HepG2 (cell line): ENCODE results near the gene PHLDB1. TPM values are rescaled to one million over a fixed set of nuclear protein-coding genes. Genes with fewer than 3 reads are reported as not detected.

ENCODE experiments used
- ATAC-seq: fragments of 200-7000 bp; cut with Tn5 transposase; 3 replicates; pipeline ENCODE4 v1.9.1; 2020; ENCODE audit warnings: mild to moderate bottlenecking, moderate library complexity
- BruUV-seq: library from RNA; stranded (reverse); fragments of 400-500 nt; replicated peaks from 2 replicates; lab custom pipeline; 2021; lab: Mats Ljungman, UMichigan
- CTCF ChIA-PET: fragments of 300-600 bp; formaldehyde crosslinking; extraction: SDS; loops from one replicate; lab custom pipeline; 2021; ENCODE audit warnings: low total read pairs, inconsistent platforms, low intra/inter-chr PET ratio; lab: Yijun Ruan, JAX
- POLR2A ChIA-PET: fragments of 350-600 bp; sonication (Branson Sonifier 250); formaldehyde crosslinking; loops from one replicate; lab custom pipeline; 2020; ENCODE audit warnings: antibody characterized with exemption, inconsistent platforms; lab: Yijun Ruan, JAX
- DNase-seq: peaks from one replicate; pipeline ENCODE4 v3.0.0-alpha.2; 2015; ENCODE audit warnings: low spot score
- FAIRE-seq: peaks from 3 replicates; lab custom pipeline; 2011; peaks lifted over from hg19 to GRCh38; lab: Jason Lieb, UNC
- H2AFZ ChIP-seq: one replicate; pipeline ENCODE4 v1.6.1; 2011; ENCODE audit warnings: low read length, inconsistent platforms
- H3K27ac ChIP-seq: fragments of 300-600 bp; 3 replicates; pipeline ENCODE4 v1.8.0; 2011; ENCODE audit warnings: mixed run types, mild to moderate bottlenecking, mixed read lengths, low read length, inconsistent platforms; ENCODE audit not compliant: insufficient read depth; ENCODE audit errors: extremely low read length
- H3K27me3 ChIP-seq, 2 experiments: fragments of 200-600 bp in 1 of 2; 2 replicates in 1 of 2; 3 replicates in 1 of 2; pipeline versions ENCODE4 v1.6.0 to v1.8.0; 2011; ENCODE audit warnings: low read length in 2 of 2, mild to moderate bottlenecking in 2 of 2, moderate library complexity in 2 of 2, inconsistent platforms in 1 of 2; ENCODE audit not compliant: insufficient read depth in 2 of 2, control insufficient read depth in 1 of 2
- H3K36me3 ChIP-seq, 2 experiments: fragments of 200-600 bp in 1 of 2; replicated peaks in 1 of 2; 2 replicates in 1 of 2; 3 replicates in 1 of 2; pipeline versions ENCODE4 v1.5.1 to v1.8.0; 2011; ENCODE audit warnings: low read length in 2 of 2, inconsistent platforms in 1 of 2; ENCODE audit not compliant: insufficient read depth in 2 of 2, control insufficient read depth in 1 of 2
- H3K4me1 ChIP-seq: 2 replicates; pipeline ENCODE4 v1.5.1; 2012; ENCODE audit warnings: low read length, inconsistent platforms; ENCODE audit not compliant: insufficient read depth
- H3K4me2 ChIP-seq: 2 replicates; pipeline ENCODE4 v1.6.0; 2011; ENCODE audit warnings: low read depth, low read length, inconsistent platforms
- H3K4me3 ChIP-seq, 3 experiments: fragments of 200-600 bp in 1 of 3; sonication (generic), shearing (Covaris generic) in 1 of 3; replicated peaks in 1 of 3; 2 replicates each; pipeline ENCODE4 v1.5.1; 2011 to 2016; ENCODE audit warnings: low read length in 3 of 3, inconsistent platforms in 2 of 3, low read depth in 2 of 3, mild to moderate bottlenecking in 2 of 3, control low read depth in 1 of 3, mixed read lengths in 1 of 3; ENCODE audit not compliant: insufficient read depth in 1 of 3
- H3K79me2 ChIP-seq: one replicate; pipeline ENCODE4 v1.6.1; 2011; ENCODE audit warnings: low read length, inconsistent platforms; ENCODE audit not compliant: insufficient read depth
- H3K9ac ChIP-seq: 2 replicates; pipeline ENCODE4 v1.6.0; 2011; ENCODE audit warnings: mild to moderate bottlenecking, low read depth, low read length, inconsistent platforms; ENCODE audit not compliant: insufficient read depth
- H3K9me3 ChIP-seq: 2 replicates; pipeline ENCODE4 v1.5.1; 2012; ENCODE audit warnings: mild to moderate bottlenecking, low read length
- H4K20me1 ChIP-seq: 2 replicates; pipeline ENCODE4 v1.6.0; 2011; ENCODE audit warnings: inconsistent platforms, mild to moderate bottlenecking, low read length, moderate library complexity; ENCODE audit not compliant: insufficient read depth
- ATAD3A ChIP-seq: sonication (generic); formaldehyde crosslinking; IDR thresholded peaks from 2 replicates; pipeline ENCODE4 v1.4.0; 2020; ENCODE audit warnings: missing genetic modification reagents
- ETV5 ChIP-seq: IDR thresholded peaks from 2 replicates; pipeline ENCODE4 v1.6.1; 2018; ENCODE audit warnings: missing biosample characterization, missing genetic modification reagents, inconsistent platforms, borderline replicate concordance
- RNF2 ChIP-seq: fragments of 450-650 bp; conservative IDR thresholded peaks from 2 replicates; pipeline ENCODE4 v1.6.1; 2016; ENCODE audit warnings: low read depth
- SPEN ChIP-seq: sonication (generic); formaldehyde crosslinking; IDR thresholded peaks from 2 replicates; pipeline ENCODE4 v1.5.1; 2020; ENCODE audit warnings: low read depth, mild to moderate bottlenecking, missing genetic modification reagents
- ZKSCAN1 ChIP-seq: fragments of 150-350 bp; IDR thresholded peaks from 2 replicates; pipeline ENCODE4 v1.6.1; 2014; ENCODE audit warnings: low read length
- WGBS: methylation state at CpG from one replicate; pipeline ENCODE4 v1.1.6; 2017; ENCODE audit warnings: low lambda C conversion rate; 5-methylcytosine and 5-hydroxymethylcytosine counted together
- in situ Hi-C: cut with HindIII; loops from 2 replicates; pipeline ENCODE4 v1.10.0; 2017; ENCODE audit warnings: low pct_unique_long_range_greater_than_20kb; ENCODE audit not compliant: extremely low pct_ligation_motif_present
- intact Hi-C: fragments of 100-400 bp; cut with micrococcal nuclease; formaldehyde crosslinking; loops from one replicate; pipeline ENCODE4 v1.10.0; 2022; ENCODE audit not compliant: unreplicated experiment
- polyA plus RNA-seq, 8 experiments: library from polyadenylated mRNA; depleted of rRNA in 3 of 8; stranded (reverse) in 7 of 8; unstranded in 1 of 8; fragments of >200 nt; fragmentation: Illumina TruSeq in 4 of 8; extraction: Trizol in 4 of 8; gene quantifications; 2 replicates each; pipeline versions ENCODE4 v1.2.1 to v1.2.3, GENCODE V29; 2011 to 2016; ENCODE audit warnings: low read depth in 4 of 8, missing spikeins in 1 of 8, mixed read lengths in 1 of 8; ENCODE audit not compliant: insufficient read depth in 1 of 8
- total RNA-seq, 5 experiments: library from RNA; depleted of rRNA; stranded (reverse); fragments of >200 nt; fragmentation: Illumina TruSeq; extraction: Trizol; gene quantifications; 2 replicates each; pipeline ENCODE4 v1.2.3, GENCODE V29; 2016; ENCODE audit warnings: low read depth in 1 of 5

PHLDB1 gene
- total and polyA plus RNA-seq, 2 of the 13 experiments (the other 11 are each of a cell fraction or from before 2014, with no cell fraction given) = 13.8 to 14.2 TPM

DNA sequence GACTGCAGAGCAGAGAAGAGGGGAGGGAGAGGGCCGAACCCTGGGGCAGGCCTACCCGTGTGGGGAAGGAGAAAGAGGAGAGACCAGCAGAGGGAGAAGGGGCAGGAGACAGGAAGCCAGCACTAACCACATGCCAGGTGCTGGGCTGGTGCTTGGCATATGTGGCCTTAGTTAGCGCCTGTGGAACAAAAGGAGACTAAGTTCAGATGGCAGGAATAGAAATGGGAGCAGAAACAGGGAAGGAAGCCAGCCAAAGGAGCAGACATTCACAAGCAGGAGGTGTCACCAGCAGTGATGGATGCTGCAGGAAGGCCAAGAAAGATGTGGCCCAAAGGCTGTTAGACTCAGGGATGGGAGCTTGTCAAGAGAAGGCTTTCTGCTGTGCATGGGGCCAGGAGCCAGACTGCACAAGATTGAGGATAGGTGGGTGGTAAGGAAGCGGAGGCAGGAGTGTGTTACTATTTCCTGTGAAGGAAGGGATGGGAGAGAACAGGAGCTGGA lies 45.3 kb downstream of the PHLDB1 start:
- peaks cover 22% of the 10 kb centered on the region for H3K4me1 ChIP-seq
- no peaks in the 10 kb centered on the region for H3K9me3 ChIP-seq
- H3K9ac ChIP-seq = no peak overlapping the region
- peaks cover 15 to 23% of the 10 kb centered on the region in 2 experiments; a peak in 4 of 5 replicates for H3K36me3 ChIP-seq
- ChIA-PET CTCF (no interaction called here), POLR2A (no interaction called here)
- in situ Hi-C loops (no loop called here), intact Hi-C loops (no loop called here)
- H2AFZ ChIP-seq = no peak overlapping the region
- ATAC-seq = no peak
- no peaks in the 10 kb centered on the region for H4K20me1 ChIP-seq
- no peak for DNase-seq
- H3K27me3 ChIP-seq = no peaks in the 10 kb centered on the region
- FAIRE-seq = no peak
- no peak overlapping the region for H3K4me2 ChIP-seq
- H3K79me2 ChIP-seq = no peaks in the 10 kb centered on the region
- no peak overlapping the region for H3K27ac ChIP-seq
- no TSS peak for BruUV-seq
- WGBS = 85% methylated on average over 4 of the region's 4 CpGs
- no peak for TF ChIP-seq RNF2
- TF ChIP-seq ATAD3A (CRISPR knock-in tag) = no peak
- TF ChIP-seq ETV5 = no peak
- H3K4me3 ChIP-seq = no peak overlapping the region

DNA sequence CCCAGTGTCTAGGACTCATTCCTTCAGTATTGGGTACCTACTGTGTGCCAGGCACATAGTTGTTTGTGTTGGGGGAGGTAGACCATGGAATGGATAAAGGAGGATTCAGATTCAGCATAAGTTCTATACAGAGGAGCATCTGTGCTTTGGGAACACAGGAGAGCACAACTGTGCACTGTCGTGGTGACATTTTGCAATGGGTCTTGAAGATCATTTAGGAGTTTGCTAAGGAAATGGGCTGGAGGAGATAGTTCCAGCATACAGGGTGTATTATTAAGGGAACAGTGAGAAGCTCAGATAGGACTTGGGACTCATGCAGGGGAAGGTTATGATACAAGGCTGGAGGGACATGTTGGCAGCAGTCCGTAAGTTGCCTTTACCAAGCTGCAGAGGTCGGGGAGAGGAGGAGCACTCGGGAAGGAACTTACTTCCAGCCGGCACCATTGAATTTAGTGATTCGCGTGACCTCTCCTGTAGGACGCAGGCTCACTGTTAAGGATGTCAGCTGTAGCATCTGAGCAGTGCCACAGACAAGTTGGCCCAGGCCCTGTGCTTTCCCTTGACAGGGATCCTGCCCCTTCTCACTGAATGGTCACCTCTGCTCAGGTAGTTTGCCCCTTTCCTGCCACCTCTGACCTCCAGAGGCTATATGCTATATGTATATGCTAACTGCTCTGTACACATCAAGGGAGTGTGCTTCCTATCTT lies 46.4 kb downstream of the PHLDB1 start:
- H3K79me2 ChIP-seq = no peaks in the 10 kb centered on the region
- no peak overlapping the region for H3K27ac ChIP-seq
- intact Hi-C loops (no loop called here), in situ Hi-C loops (no loop called here)
- CTCF ChIA-PET = no interaction called here
- 96% methylated on average over 8 of the region's 8 CpGs for WGBS
- BruUV-seq = no TSS peak
- H4K20me1 ChIP-seq = no peaks in the 10 kb centered on the region
- peaks cover 14 to 15% of the 10 kb centered on the region in 2 experiments; a peak in 4 of 5 replicates for H3K36me3 ChIP-seq
- no peak overlapping the region for H2AFZ ChIP-seq
- H3K9ac ChIP-seq = no peak overlapping the region
- no peak for FAIRE-seq
- no peaks in the 10 kb centered on the region for H3K9me3 ChIP-seq
- H3K4me3 ChIP-seq = no peak overlapping the region
- ATAC-seq = no peak
- 0 out of 2 replicates have a peak, but pooled peaks have one; percentile 23 for TF ChIP-seq ZKSCAN1
- no peak for TF ChIP-seq SPEN (CRISPR knock-in tag)
- no peaks in the 10 kb centered on the region for H3K27me3 ChIP-seq
- DNase-seq = no peak
- H3K4me1 ChIP-seq = peaks cover 24% of the 10 kb centered on the region
- no peak overlapping the region for H3K4me2 ChIP-seq
- POLR2A ChIA-PET = no interaction called here
